HEK293 (cell line): ENCODE results near the gene PXYLP1.

ENCODE experiments used
- CTCF ChIP-seq: fragments of 450-650 bp; formaldehyde crosslinking; IDR thresholded peaks from 2 replicates; pipeline ENCODE4 v1.5.1; 2016; ENCODE audit warnings: missing biosample characterization, missing genetic modification characterization
- EGR2 ChIP-seq: fragments of 450-650 bp; formaldehyde crosslinking; IDR thresholded peaks from 2 replicates; pipeline ENCODE4 v1.5.1; 2016; ENCODE audit warnings: low read depth, missing biosample characterization, missing genetic modification characterization
- FEZF1 ChIP-seq: fragments of 450-650 bp; formaldehyde crosslinking; IDR thresholded peaks from 2 replicates; pipeline ENCODE4 v1.5.1; 2016; ENCODE audit warnings: missing biosample characterization, missing genetic modification characterization
- KLF10 ChIP-seq: fragments of 450-650 bp; IDR thresholded peaks from 2 replicates; pipeline ENCODE4 v1.5.1; 2018; ENCODE audit warnings: missing biosample characterization, mild to moderate bottlenecking, missing genetic modification characterization
- KLF17 ChIP-seq: fragments of 450-650 bp; formaldehyde crosslinking; IDR thresholded peaks from 2 replicates; pipeline ENCODE4 v1.5.1; 2016; ENCODE audit warnings: missing biosample characterization, missing genetic modification characterization
- MYNN ChIP-seq: fragments of 450-650 bp; formaldehyde crosslinking; IDR thresholded peaks from 2 replicates; pipeline ENCODE4 v1.5.1; 2016; ENCODE audit warnings: missing biosample characterization, missing genetic modification characterization, borderline replicate concordance
- PRDM1 ChIP-seq: fragments of 450-650 bp; formaldehyde crosslinking; IDR thresholded peaks from 2 replicates; pipeline ENCODE4; 2016; ENCODE audit warnings: missing biosample characterization, missing genetic modification characterization
- ZBTB1 ChIP-seq: fragments of 450-650 bp; formaldehyde crosslinking; IDR thresholded peaks from 2 replicates; pipeline ENCODE4 v1.5.1; 2016; ENCODE audit warnings: missing biosample characterization, missing genetic modification characterization
- ZBTB21 ChIP-seq: fragments of 450-650 bp; formaldehyde crosslinking; IDR thresholded peaks from 2 replicates; pipeline ENCODE4 v1.5.1; 2017; ENCODE audit warnings: missing biosample characterization, missing genetic modification characterization
- ZIC2 ChIP-seq: fragments of 450-650 bp; formaldehyde crosslinking; IDR thresholded peaks from 2 replicates; pipeline ENCODE4 v1.5.1; 2016; ENCODE audit warnings: missing biosample characterization, missing genetic modification characterization
- ZNF10 ChIP-seq: fragments of 450-650 bp; formaldehyde crosslinking; IDR thresholded peaks from 2 replicates; pipeline ENCODE4 v1.5.1; 2017; ENCODE audit warnings: missing biosample characterization, missing genetic modification characterization
- ZNF121 ChIP-seq: fragments of 450-650 bp; formaldehyde crosslinking; IDR thresholded peaks from 2 replicates; pipeline ENCODE4 v1.5.1; 2016; ENCODE audit warnings: missing biosample characterization, missing genetic modification characterization
- ZNF155 ChIP-seq: fragments of 450-650 bp; formaldehyde crosslinking; IDR thresholded peaks from 2 replicates; pipeline ENCODE4 v1.5.1; 2016; ENCODE audit warnings: missing biosample characterization, missing genetic modification characterization
- ZNF2 ChIP-seq: fragments of 450-650 bp; formaldehyde crosslinking; IDR thresholded peaks from 2 replicates; pipeline ENCODE4 v1.5.1; 2016; ENCODE audit warnings: missing biosample characterization, missing genetic modification characterization
- ZNF214 ChIP-seq: fragments of 450-650 bp; formaldehyde crosslinking; IDR thresholded peaks from 2 replicates; pipeline ENCODE4 v1.5.1; 2017; ENCODE audit warnings: missing biosample characterization, mild to moderate bottlenecking, missing genetic modification characterization, borderline replicate concordance
- ZNF24 ChIP-seq: fragments of 450-650 bp; formaldehyde crosslinking; IDR thresholded peaks from 2 replicates; pipeline ENCODE4 v1.5.1; 2016; ENCODE audit warnings: missing biosample characterization, missing genetic modification characterization
- ZNF280D ChIP-seq: fragments of 450-650 bp; formaldehyde crosslinking; IDR thresholded peaks from 2 replicates; pipeline ENCODE4 v1.5.1; 2016; ENCODE audit warnings: missing biosample characterization, missing genetic modification characterization
- ZNF362 ChIP-seq: fragments of 450-650 bp; formaldehyde crosslinking; IDR thresholded peaks from 2 replicates; pipeline ENCODE4 v1.5.1; 2016; ENCODE audit warnings: missing biosample characterization, missing genetic modification characterization
- ZNF404 ChIP-seq: fragments of 450-650 bp; formaldehyde crosslinking; IDR thresholded peaks from 2 replicates; pipeline ENCODE4 v1.5.1; 2017; ENCODE audit warnings: missing biosample characterization, missing genetic modification characterization
- ZNF488 ChIP-seq: fragments of 450-650 bp; formaldehyde crosslinking; IDR thresholded peaks from 2 replicates; pipeline ENCODE4 v1.5.1; 2016; ENCODE audit warnings: missing biosample characterization, missing genetic modification characterization
- ZNF558 ChIP-seq: fragments of 450-650 bp; formaldehyde crosslinking; IDR thresholded peaks from 2 replicates; pipeline ENCODE4 v1.5.1; 2016; ENCODE audit warnings: missing biosample characterization, missing genetic modification characterization
- ZNF571 ChIP-seq: fragments of 450-650 bp; formaldehyde crosslinking; IDR thresholded peaks from 2 replicates; pipeline ENCODE4 v1.5.0; 2017; ENCODE audit warnings: missing biosample characterization, missing genetic modification characterization
- ZNF585B ChIP-seq: fragments of 450-650 bp; formaldehyde crosslinking; IDR thresholded peaks from 2 replicates; pipeline ENCODE4 v1.5.1; 2016; ENCODE audit warnings: missing biosample characterization, missing genetic modification characterization
- ZNF623 ChIP-seq: fragments of 450-650 bp; formaldehyde crosslinking; IDR thresholded peaks from 2 replicates; pipeline ENCODE4 v1.5.1; 2016; ENCODE audit warnings: missing biosample characterization, missing genetic modification characterization
- ZNF645 ChIP-seq: fragments of 450-650 bp; formaldehyde crosslinking; IDR thresholded peaks from 2 replicates; pipeline ENCODE4; 2016; ENCODE audit warnings: missing biosample characterization, missing genetic modification characterization
- ZNF658 ChIP-seq: fragments of 450-650 bp; formaldehyde crosslinking; IDR thresholded peaks from 2 replicates; pipeline ENCODE4; 2016; ENCODE audit warnings: missing biosample characterization, missing genetic modification characterization
- ZNF660 ChIP-seq: fragments of 450-650 bp; IDR thresholded peaks from 2 replicates; pipeline ENCODE4 v1.5.1; 2018; ENCODE audit warnings: missing biosample characterization, mild to moderate bottlenecking, missing genetic modification characterization
- ZNF776 ChIP-seq: fragments of 450-650 bp; formaldehyde crosslinking; IDR thresholded peaks from 2 replicates; pipeline ENCODE4 v1.5.0; 2017; ENCODE audit warnings: missing biosample characterization, missing genetic modification characterization, borderline replicate concordance
- ZNF837 ChIP-seq: fragments of 450-650 bp; formaldehyde crosslinking; IDR thresholded peaks from 2 replicates; pipeline ENCODE4 v1.5.1; 2016; ENCODE audit warnings: missing biosample characterization, missing genetic modification characterization
- ZSCAN23 ChIP-seq: fragments of 450-650 bp; formaldehyde crosslinking; IDR thresholded peaks from 2 replicates; pipeline ENCODE4 v1.5.1; 2016; ENCODE audit warnings: missing biosample characterization, missing genetic modification characterization
- ZXDB ChIP-seq: fragments of 450-650 bp; formaldehyde crosslinking; IDR thresholded peaks from 2 replicates; pipeline ENCODE4 v1.5.1; 2016; ENCODE audit warnings: missing biosample characterization, missing genetic modification characterization

The PXYLP1 gene

GRCh38 chr3:141311496-141312353, 80.1 kb downstream of the PXYLP1 start (continued):
- TF ChIP-seq ZNF10 (no peak), ZIC2 (tag by site-specific recombination) (no peak), ZNF837 (tag by site-specific recombination) (no peak), ZNF280D (tag by site-specific recombination) (no peak), ZNF404 (tag by site-specific recombination) (no peak), ZNF658 (no peak), ZNF645 (tag by site-specific recombination) (no peak), ZNF585B (no peak), PRDM1 (no peak), MYNN (no peak), ZNF660 (0 out of 2 replicates have a peak, but pooled peaks have one; percentile 24), KLF17 (tag by site-specific recombination) (no peak), EGR2 (tag by site-specific recombination) (peak; percentile 58; the same call in 1 of the 2 replicates), ZNF2 (peak; percentile 9; the same call in 1 of the 2 replicates), ZBTB1 (tag by site-specific recombination) (no peak), ZNF121 (tag by site-specific recombination) (no peak), ZXDB (tag by site-specific recombination) (peak; percentile 90), FEZF1 (no peak), CTCF (tag by site-specific recombination) (peak; percentile 91), ZNF776 (tag by site-specific recombination) (no peak), ZNF155 (tag by site-specific recombination) (no peak), ZNF214 (no peak), ZNF571 (tag by site-specific recombination) (no peak), ZNF488 (tag by site-specific recombination) (no peak), ZNF24 (tag by site-specific recombination) (no peak), ZNF558 (tag by site-specific recombination) (0 out of 2 replicates have a peak, but pooled peaks have one; percentile 10), ZNF362 (tag by site-specific recombination) (no peak), KLF10 (peak; percentile 71), ZBTB21 (tag by site-specific recombination) (no peak), ZNF623 (tag by site-specific recombination) (no peak), ZSCAN23 (tag by site-specific recombination) (no peak)
